Upper lobe of right lung (tissue), 1 donor: ENCODE data around the gene CAND1. TPM values are rescaled to one million over a fixed set of nuclear protein-coding genes. Genes with fewer than 3 reads are reported as not detected.

Source experiments
- ATAC-seq: fragments of 200-7000 bp; cut with Tn5 transposase; one replicate; pipeline ENCODE4 v1.9.1; 2020; ENCODE audit warnings: mild to moderate bottlenecking, moderate library complexity
- DNase-seq: peaks from one replicate; pipeline ENCODE4 v3.0.0-alpha.2; 2020
- H3K27ac ChIP-seq: fragments of 200-600 bp; one replicate; pipeline ENCODE4 v1.8.0; 2022
- H3K27me3 ChIP-seq: fragments of 200-600 bp; one replicate; pipeline ENCODE4 v1.8.0; 2022; ENCODE audit warnings: mild to moderate bottlenecking
- H3K36me3 ChIP-seq: fragments of 200-600 bp; one replicate; pipeline ENCODE4 v1.8.0; 2022
- H3K4me1 ChIP-seq: fragments of 200-600 bp; one replicate; pipeline ENCODE4 v1.8.0; 2022
- H3K4me3 ChIP-seq: fragments of 200-600 bp; one replicate; pipeline ENCODE4 v1.8.0; 2022; ENCODE audit warnings: mild to moderate bottlenecking
- H3K9me3 ChIP-seq: fragments of 200-600 bp; one replicate; pipeline ENCODE4 v1.8.0; 2022
- intact Hi-C: fragments of 100-400 bp; cut with DNase I; formaldehyde crosslinking; loops from one replicate; pipeline ENCODE4 v1.11.0; 2022
- total RNA-seq: library from RNA; stranded (reverse); fragmentation: NEBNext Ultra II Directional; extraction: Animal tissue kit (Norgen Biotek cat#: 25700); gene quantifications from one replicate; pipeline ENCODE4 v1.2.1, GENCODE V29; 2021
- TF ChIP-seq, protein P1 (sequence below): fragments of 200-600 bp; IDR thresholded peaks from one replicate; pipeline ENCODE4 v1.8.0; 2022; ENCODE audit warnings: antibody characterized with exemption
- donor health status: DM: no; HTN: yes; CAD: no; lungs with severe emphysema.

Gene CAND1
- total RNA-seq, 1 donor from 2014 or later: 98.0 TPM

DNA sequence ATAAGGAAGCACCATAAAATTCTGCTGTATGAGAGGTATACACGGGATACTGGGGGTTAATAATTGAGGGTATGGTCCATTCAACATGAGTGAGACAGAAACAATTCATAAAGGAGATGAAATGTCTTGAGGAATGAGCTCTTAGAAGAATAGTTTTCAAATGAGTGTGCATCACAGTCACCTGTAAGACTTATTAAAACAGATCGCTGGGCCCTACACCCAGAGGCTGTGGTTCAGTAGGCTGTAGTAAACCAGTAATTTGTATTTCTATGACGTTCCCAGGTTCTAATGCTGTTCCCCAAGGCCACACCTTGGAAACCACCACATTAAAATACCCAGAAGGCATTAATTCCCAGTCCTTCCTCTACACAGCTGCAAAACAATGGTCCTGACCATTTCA, 49.6 kb downstream of the CAND1 start:
- no peak for ATAC-seq

DNA sequence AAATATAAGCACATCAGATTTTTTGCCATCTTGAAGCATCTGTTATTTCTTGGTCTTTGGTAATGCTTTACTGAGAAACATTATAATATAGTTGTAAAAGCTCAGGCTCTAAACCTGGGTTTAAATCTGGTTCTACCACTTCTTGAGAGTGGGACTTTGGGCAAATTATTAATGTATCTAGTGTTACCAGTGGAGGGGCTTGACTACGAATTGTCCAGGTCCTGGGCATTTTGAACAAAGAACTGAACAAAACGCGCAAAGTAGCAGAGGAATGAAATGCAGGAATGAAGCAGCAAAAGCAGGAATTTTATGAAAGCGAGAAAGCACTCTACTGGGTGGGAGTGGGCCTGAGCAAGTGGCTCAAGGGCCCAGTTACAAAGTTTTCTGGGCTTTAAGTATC, 50.8 kb downstream of the CAND1 start:
- H3K4me3 ChIP-seq: no peak overlapping the region

More for the DNA sequence above, 49.6 kb downstream of the CAND1 start:
- DNase-seq: no peak
- Histone ChIP-seq H3K27me3 (no peaks in the 10 kb centered on the region), H3K36me3 (peaks cover 14% of the 10 kb centered on the region), H3K4me1 (no peaks in the 10 kb centered on the region), H3K27ac (no peak overlapping the region), H3K9me3 (no peaks in the 10 kb centered on the region), H3K4me3 (no peak overlapping the region)
- TF ChIP-seq, protein P1, sequence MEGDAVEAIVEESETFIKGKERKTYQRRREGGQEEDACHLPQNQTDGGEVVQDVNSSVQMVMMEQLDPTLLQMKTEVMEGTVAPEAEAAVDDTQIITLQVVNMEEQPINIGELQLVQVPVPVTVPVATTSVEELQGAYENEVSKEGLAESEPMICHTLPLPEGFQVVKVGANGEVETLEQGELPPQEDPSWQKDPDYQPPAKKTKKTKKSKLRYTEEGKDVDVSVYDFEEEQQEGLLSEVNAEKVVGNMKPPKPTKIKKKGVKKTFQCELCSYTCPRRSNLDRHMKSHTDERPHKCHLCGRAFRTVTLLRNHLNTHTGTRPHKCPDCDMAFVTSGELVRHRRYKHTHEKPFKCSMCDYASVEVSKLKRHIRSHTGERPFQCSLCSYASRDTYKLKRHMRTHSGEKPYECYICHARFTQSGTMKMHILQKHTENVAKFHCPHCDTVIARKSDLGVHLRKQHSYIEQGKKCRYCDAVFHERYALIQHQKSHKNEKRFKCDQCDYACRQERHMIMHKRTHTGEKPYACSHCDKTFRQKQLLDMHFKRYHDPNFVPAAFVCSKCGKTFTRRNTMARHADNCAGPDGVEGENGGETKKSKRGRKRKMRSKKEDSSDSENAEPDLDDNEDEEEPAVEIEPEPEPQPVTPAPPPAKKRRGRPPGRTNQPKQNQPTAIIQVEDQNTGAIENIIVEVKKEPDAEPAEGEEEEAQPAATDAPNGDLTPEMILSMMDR: no peak
- intact Hi-C loops: no loop called here

DNA sequence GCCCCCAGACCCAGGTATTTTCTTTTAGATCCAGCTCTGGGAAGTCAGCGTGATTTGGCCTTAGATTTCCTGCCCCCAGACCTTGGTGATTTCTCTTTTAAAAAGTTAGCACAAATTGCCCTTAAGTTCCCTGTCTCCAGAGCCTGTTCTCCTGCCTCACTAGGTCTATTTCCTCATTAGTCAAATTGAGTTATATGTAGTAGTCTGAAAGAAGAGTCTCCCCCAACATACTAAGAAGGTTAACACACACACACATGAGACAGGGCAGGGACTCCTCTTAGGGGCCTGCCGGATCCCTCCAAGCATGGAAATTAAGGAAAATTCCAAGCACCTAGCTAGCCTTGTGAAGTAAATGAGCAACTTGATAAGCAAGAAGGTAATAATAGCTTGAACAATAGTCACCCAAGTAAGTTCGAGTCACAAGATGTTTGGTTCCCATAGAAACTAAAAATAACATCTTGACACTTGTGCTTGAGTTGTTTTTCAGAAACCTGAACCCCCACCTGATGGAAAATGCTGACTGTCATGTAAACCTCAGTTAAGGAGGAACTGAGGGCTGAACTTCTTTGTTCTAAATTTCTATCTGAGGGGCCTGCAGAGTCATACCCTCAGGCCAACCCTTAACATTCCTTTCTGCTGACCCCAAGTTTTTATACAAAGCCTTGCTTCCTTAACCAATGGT, 51.6 kb downstream of the CAND1 start:
- intact Hi-C loops: no loop called here
- DNase-seq: no peak
- Histone ChIP-seq H3K4me3 (no peak overlapping the region), H3K27ac (no peak overlapping the region), H3K27me3 (no peaks in the 10 kb centered on the region), H3K4me1 (no peaks in the 10 kb centered on the region), H3K36me3 (peaks cover 3% of the 10 kb centered on the region), H3K9me3 (no peaks in the 10 kb centered on the region)
- TF ChIP-seq, protein P1: no peak
- ATAC-seq: no peak

More for the DNA sequence above, 50.8 kb downstream of the CAND1 start:
- no peaks in the 10 kb centered on the region for H3K4me1 ChIP-seq
- no peak overlapping the region for H3K27ac ChIP-seq
- H3K27me3 ChIP-seq: no peaks in the 10 kb centered on the region
- DNase-seq: no peak
- intact Hi-C loops: no loop called here
- ATAC-seq: no peak
- H3K36me3 ChIP-seq: peaks cover 3% of the 10 kb centered on the region
- H3K9me3 ChIP-seq: no peaks in the 10 kb centered on the region
- TF ChIP-seq, protein P1: no peak

DNA sequence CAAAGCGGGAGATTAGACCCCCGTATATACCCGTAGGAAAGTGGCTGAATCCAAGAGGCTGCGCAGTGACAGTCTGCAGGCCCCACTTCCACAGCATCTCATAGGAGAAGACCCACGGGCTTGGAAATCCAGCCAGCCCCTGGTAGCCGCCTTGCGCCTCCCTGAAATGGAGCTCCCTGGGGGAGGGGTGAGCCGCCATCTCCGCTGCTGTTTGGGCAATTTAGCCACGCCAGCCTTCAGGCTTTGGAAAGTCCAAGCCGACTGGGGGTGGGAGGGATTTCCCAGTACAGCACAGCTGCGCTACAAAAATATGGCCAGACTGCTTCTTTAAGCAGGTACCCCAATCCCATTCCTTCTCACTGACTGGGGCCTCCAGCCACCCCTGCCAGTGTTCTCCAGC, 53.4 kb downstream of the CAND1 start:
- H3K4me3 ChIP-seq: no peak overlapping the region
- H3K9me3 ChIP-seq: no peaks in the 10 kb centered on the region
- no peak overlapping the region for H3K27ac ChIP-seq
- H3K36me3 ChIP-seq: no peaks in the 10 kb centered on the region
- H3K4me1 ChIP-seq: no peaks in the 10 kb centered on the region
- TF ChIP-seq, protein P1: no peak
- intact Hi-C loops: no loop called here
- H3K27me3 ChIP-seq: no peaks in the 10 kb centered on the region
- ATAC-seq: no peak
- no peak for DNase-seq

DNA sequence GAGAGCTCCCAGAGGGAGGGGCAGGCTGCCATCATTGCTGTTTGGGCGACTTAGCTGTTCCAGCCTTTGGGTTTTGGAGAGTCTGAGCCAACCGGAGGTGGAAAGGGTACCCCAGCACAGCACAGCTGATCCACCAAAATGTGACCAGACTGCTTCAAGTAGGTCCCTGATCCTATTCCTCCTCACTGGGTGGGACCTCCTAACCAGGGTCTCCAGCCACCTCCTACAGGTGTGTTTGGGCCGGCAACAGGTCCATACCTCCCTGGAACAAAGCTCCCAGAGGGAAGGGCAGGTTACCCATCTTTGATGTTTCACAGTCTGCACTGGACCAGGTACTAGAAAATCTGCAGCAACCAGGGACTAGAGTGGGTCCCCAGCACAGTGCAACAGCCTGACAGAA, 53.8 kb downstream of the CAND1 start:
- Histone ChIP-seq H3K4me1 (no peaks in the 10 kb centered on the region), H3K4me3 (no peak overlapping the region), H3K36me3 (no peaks in the 10 kb centered on the region), H3K9me3 (no peaks in the 10 kb centered on the region), H3K27ac (no peak overlapping the region), H3K27me3 (no peaks in the 10 kb centered on the region)
- intact Hi-C loops: no loop called here
- ATAC-seq (peak; percentile 7), DNase-seq (no peak)
- TF ChIP-seq, protein P1: no peak

DNA sequence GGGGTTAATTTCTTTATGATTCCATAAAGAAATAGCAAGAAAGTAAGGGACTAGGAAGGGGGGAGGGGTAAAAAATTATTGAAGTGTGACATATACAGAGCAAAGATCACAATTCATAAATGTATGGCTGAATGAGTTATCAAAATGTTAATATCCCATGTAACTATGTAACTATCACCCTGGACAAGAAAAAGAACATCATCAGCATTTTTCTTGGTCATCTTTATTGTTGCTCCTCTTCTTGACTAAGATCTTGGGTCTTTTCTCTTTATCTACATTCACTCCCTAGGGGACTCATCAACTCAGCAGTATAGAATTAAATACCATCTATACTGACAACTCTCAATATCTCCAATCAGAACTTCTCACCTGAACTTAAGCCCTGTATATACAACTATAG, 57.5 kb downstream of the CAND1 start:
- H3K4me3 ChIP-seq: no peak overlapping the region
- ATAC-seq: no peak
- H3K9me3 ChIP-seq: no peaks in the 10 kb centered on the region
- H3K27ac ChIP-seq: no peak overlapping the region
- DNase-seq: no peak
- H3K36me3 ChIP-seq: no peaks in the 10 kb centered on the region
- intact Hi-C loops: no loop called here
- H3K4me1 ChIP-seq: no peaks in the 10 kb centered on the region
- no peaks in the 10 kb centered on the region for H3K27me3 ChIP-seq
- TF ChIP-seq, protein P1: no peak
